ENCODE measurements around the gene LIX1.
A peak's percentile ranks its signal among the peaks of the same experiment; 100 is the strongest.
"Not testable (repeated sequence)": the region's sequence is repeated elsewhere in the genome, so short reads cannot be mapped to it uniquely, and the experiment has no call there.

Gene LIX1

GRCh38 chr5:97101189-97101910 is 41.1 kb downstream of the LIX1 start:
- DNase-seq (ENCODE audit: low spot score), result no peak

- no peak for DNase-seq (ENCODE audit: low spot score)
Measured at GRCh38 chr5:97100476-97100875, 41.9 kb downstream of the LIX1 start.

GRCh38 chr5:97098922-97099321 is 43.5 kb downstream of the LIX1 start:
- no peak for DNase-seq (ENCODE audit: low spot score)

- DNase-seq (ENCODE audit: low spot score), result no peak
Measured at GRCh38 chr5:97097326-97098230, 44.8 kb downstream of the LIX1 start.

- DNase-seq (ENCODE audit: low spot score), result no peak
Measured at GRCh38 chr5:97096846-97097245, 45.6 kb downstream of the LIX1 start.

GRCh38 chr5:97096191-97096590 is 46.2 kb downstream of the LIX1 start:
- peak; percentile 25 for DNase-seq (ENCODE audit: low spot score)

- no peak for DNase-seq (ENCODE audit: low spot score)
Measured at GRCh38 chr5:97095318-97095732, 47.1 kb downstream of the LIX1 start.

GRCh38 chr5:97094579-97095317 is 47.7 kb downstream of the LIX1 start:
- DNase-seq (ENCODE audit: low spot score), result no peak

GRCh38 chr5:97093193-97093592 is 49.2 kb downstream of the LIX1 start:
- DNase-seq (ENCODE audit: low spot score), result no peak

GRCh38 chr5:97090944-97091343 is 51.5 kb downstream of the LIX1 start:
- no peak for DNase-seq (ENCODE audit: low spot score)

GRCh38 chr5:97089149-97089801 is 53.1 kb downstream of the LIX1 start:
- DNase-seq (ENCODE audit: low spot score), result no peak

GRCh38 chr5:97088774-97089148 is 53.6 kb downstream of the LIX1 start:
- no peak for DNase-seq (ENCODE audit: low spot score)

GRCh38 chr5:97087138-97087537 is 55.3 kb downstream of the LIX1 start:
- DNase-seq (ENCODE audit: low spot score), result no peak

GRCh38 chr5:97085459-97086181 is 56.8 kb downstream of the LIX1 start:
- DNase-seq (ENCODE audit: low spot score), result no peak

GRCh38 chr5:97084782-97085458 is 57.5 kb downstream of the LIX1 start:
- DNase-seq (ENCODE audit: low spot score), result not testable (repeated sequence)

- DNase-seq (ENCODE audit: low spot score), result no peak
Measured at GRCh38 chr5:97078958-97079743, 63.3 kb downstream of the LIX1 start.

- DNase-seq (ENCODE audit: low spot score), result no peak
Measured at GRCh38 chr5:97077246-97077645, 65.2 kb downstream of the LIX1 start.

GRCh38 chr5:97076098-97076497 is 66.3 kb downstream of the LIX1 start:
- DNase-seq (ENCODE audit: low spot score), result no peak

- no peak for DNase-seq (ENCODE audit: low spot score)
Measured at GRCh38 chr5:97075649-97076048, 66.8 kb downstream of the LIX1 start.

All from LoVo (cell line).